A673 (cell line): Measurements from ENCODE around the gene ZBTB20. TPM values are rescaled to one million over a fixed set of nuclear protein-coding genes. Genes with fewer than 3 reads are reported as not detected.

ENCODE experiments used
- BruUV-seq: library from RNA; stranded (reverse); fragments of 400-500 nt; replicated peaks from 2 replicates; lab custom pipeline; 2021; lab: Mats Ljungman, UMichigan
- CTCF ChIA-PET: fragments of 300-600 bp; sonication (Branson Sonifier 250); formaldehyde crosslinking; loops from one replicate; lab custom pipeline; 2022; ENCODE audit warnings: antibody characterized with exemption; lab: Charles Lee
- POLR2A ChIA-PET: fragments of 300-600 bp; sonication (Branson Sonifier 250); formaldehyde crosslinking; loops from one replicate; lab custom pipeline; 2022; ENCODE audit warnings: antibody characterized with exemption; ENCODE audit not compliant: low non-redundant PET; lab: Charles Lee
- DNase-seq: peaks from one replicate; pipeline ENCODE4 v3.0.0-alpha.2; 2015; ENCODE audit warnings: low spot score
- H3K27ac ChIP-seq: fragments of 200-600 bp; sonication (generic); 2 replicates; pipeline ENCODE4 v1.5.1; 2016; ENCODE audit warnings: mixed run types, low read depth, mild to moderate bottlenecking, mixed read lengths, antibody characterized with exemption, low read length; ENCODE audit not compliant: poor library complexity, severe bottlenecking
- H3K27me3 ChIP-seq: fragments of 200-600 bp; sonication (generic); replicated peaks from 2 replicates; pipeline ENCODE4 v1.6.1; 2017; ENCODE audit warnings: mixed run types, low read depth, mild to moderate bottlenecking, mixed read lengths, antibody characterized with exemption, low read length; ENCODE audit not compliant: insufficient read depth, poor library complexity
- H3K36me3 ChIP-seq: fragments of 200-600 bp; sonication (generic); 2 replicates; pipeline ENCODE4 v1.6.1; 2016; ENCODE audit warnings: mixed run types, mild to moderate bottlenecking, mixed read lengths, antibody characterized with exemption, low read length; ENCODE audit not compliant: insufficient read depth, poor library complexity, severe bottlenecking
- H3K4me1 ChIP-seq: fragments of 200-600 bp; sonication (generic); 2 replicates; pipeline ENCODE4 v1.6.1; 2017; ENCODE audit warnings: mixed run types, mild to moderate bottlenecking, mixed read lengths, antibody characterized with exemption, low read length; ENCODE audit not compliant: insufficient read depth, poor library complexity, severe bottlenecking
- H3K4me3 ChIP-seq: fragments of 200-600 bp; sonication (generic); 2 replicates; pipeline ENCODE4 v1.5.1; 2016; ENCODE audit warnings: low read depth, mixed run types, mild to moderate bottlenecking, mixed read lengths, low read length; ENCODE audit not compliant: poor library complexity, severe bottlenecking
- H3K9me3 ChIP-seq: fragments of 200-600 bp; sonication (generic); 2 replicates; pipeline ENCODE4 v1.6.1; 2016; ENCODE audit warnings: mixed run types, low read depth, mild to moderate bottlenecking, mixed read lengths, antibody characterized with exemption, low read length; ENCODE audit not compliant: poor library complexity, severe bottlenecking
- CTCF ChIP-seq: fragments of 300-800, 200-600 bp; sonication (generic); conservative IDR thresholded peaks from 2 replicates; pipeline ENCODE4 v1.5.1; 2017; ENCODE audit warnings: low read depth, mild to moderate bottlenecking, antibody characterized with exemption, low read length, moderate library complexity, mixed read lengths
- EZH2 ChIP-seq: fragments of 200-600 bp; sonication (generic); IDR thresholded peaks from 2 replicates; pipeline ENCODE4 v1.6.1; 2017; ENCODE audit warnings: borderline replicate concordance, low read depth, mild to moderate bottlenecking, mixed read lengths, antibody characterized with exemption, low read length; ENCODE audit not compliant: poor library complexity, severe bottlenecking
- intact Hi-C: fragments of 100-400 bp; cut with micrococcal nuclease; formaldehyde crosslinking; loops from one replicate; pipeline ENCODE4 v1.10.0; 2022; ENCODE audit not compliant: unreplicated experiment
- total RNA-seq: library from RNA; stranded (reverse); gene quantifications from 2 replicates; pipeline ENCODE4 v1.2.3, GENCODE V29; 2021

ZBTB20 gene
- total RNA-seq, 1 experiment from 2014 or later = 13.5 TPM

- Histone ChIP-seq H3K9me3 (no peaks in the 10 kb centered on the region), H3K27me3 (no peaks in the 10 kb centered on the region), H3K4me1 (no peaks in the 10 kb centered on the region), H3K27ac (no peak overlapping the region), H3K36me3 (no peaks in the 10 kb centered on the region), H3K4me3 (no peak overlapping the region)
- POLR2A ChIA-PET = no interaction called here
- TF ChIP-seq EZH2 (no peak), CTCF (peak; percentile 40)
- CTCF ChIA-PET = no interaction called here
- intact Hi-C loops = loop anchor here (10.0 kb wide), 1 partner anchor 232 kb away; no protein-coding TSS in a partner anchor
- BruUV-seq = no TSS peak
- DNase-seq = peak; percentile 15
Measured at GRCh38 chr3:114597012-114597411, 550.1 kb downstream of the ZBTB20 start.

GRCh38 chr3:114596147-114596546, 550.9 kb downstream of the ZBTB20 start:
- Histone ChIP-seq H3K27ac (no peak overlapping the region), H3K4me3 (no peak overlapping the region), H3K4me1 (no peaks in the 10 kb centered on the region), H3K36me3 (no peaks in the 10 kb centered on the region), H3K27me3 (no peaks in the 10 kb centered on the region), H3K9me3 (no peaks in the 10 kb centered on the region)
- TF ChIP-seq EZH2 = no peak
- no peak for TF ChIP-seq CTCF
- intact Hi-C loops = loop anchor here (10.0 kb wide), 1 partner anchor 231 kb away; no protein-coding TSS in a partner anchor
- DNase-seq = no peak
- ChIA-PET CTCF (no interaction called here), POLR2A (no interaction called here)
- no TSS peak for BruUV-seq

- Histone ChIP-seq H3K27me3 (no peaks in the 10 kb centered on the region), H3K9me3 (no peaks in the 10 kb centered on the region), H3K4me3 (no peak overlapping the region), H3K4me1 (no peaks in the 10 kb centered on the region), H3K27ac (no peak overlapping the region), H3K36me3 (no peaks in the 10 kb centered on the region)
- CTCF ChIA-PET = no interaction called here
- intact Hi-C loops = loop anchor here (10.0 kb wide), 1 partner anchor 231 kb away; no protein-coding TSS in a partner anchor
- BruUV-seq = no TSS peak
- no peak for TF ChIP-seq CTCF
- no peak for TF ChIP-seq EZH2
- no peak for DNase-seq
- POLR2A ChIA-PET = no interaction called here
Measured at GRCh38 chr3:114595522-114596028, 551.5 kb downstream of the ZBTB20 start.
